AG10803 (cell line): Measurements from ENCODE around the gene SHROOM2.

Source experiments
- DNase-seq: peaks from one replicate; pipeline ENCODE4 v3.0.0; 2010; ENCODE audit warnings: low read depth
- H3K4me3 ChIP-seq: 2 replicates; pipeline ENCODE4 v1.5.1; 2011; ENCODE audit warnings: mild to moderate bottlenecking, low read length, control low read depth
- CTCF ChIP-seq: conservative IDR thresholded peaks from 2 replicates; pipeline ENCODE4 v1.5.1; 2011; ENCODE audit warnings: mild to moderate bottlenecking, low read length, control low read depth, inconsistent platforms

SHROOM2 gene

DNA sequence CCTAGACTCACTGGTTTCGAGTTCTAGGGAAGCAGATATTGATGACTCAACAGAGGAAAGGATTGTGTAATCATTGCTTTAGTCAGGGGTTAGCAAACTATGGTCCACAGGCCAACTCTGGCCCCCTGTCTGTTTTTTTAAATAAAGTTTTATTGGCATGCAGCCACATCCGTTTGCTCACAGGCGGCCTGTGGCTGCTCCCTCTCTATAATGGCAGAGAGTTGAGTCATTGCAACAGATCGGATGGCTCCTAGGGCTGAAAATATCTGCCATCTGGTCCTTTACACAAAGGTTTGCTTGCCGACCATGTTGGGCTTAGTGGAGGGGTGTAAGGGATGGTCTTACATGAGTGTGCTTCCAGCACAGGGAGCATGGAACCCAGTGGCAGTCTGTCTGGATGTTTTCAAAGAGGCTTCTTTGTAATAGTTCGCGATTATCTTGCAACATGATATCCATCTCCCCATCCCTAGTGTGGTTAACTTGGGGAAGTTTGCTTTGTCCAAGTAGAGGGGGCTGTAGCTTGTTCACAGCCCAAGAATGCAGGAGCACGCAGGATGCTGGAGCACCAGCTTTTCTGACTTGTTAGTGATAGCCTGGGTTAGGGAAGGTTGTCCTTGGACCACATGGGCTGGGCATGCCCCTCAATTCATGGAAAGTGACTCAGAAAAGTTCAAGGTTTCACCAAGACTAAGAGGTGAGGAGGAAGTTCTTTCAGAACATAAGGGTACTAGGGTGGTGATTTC lies 121.6 kb downstream of the SHROOM2 start:
- no peak overlapping the region for H3K4me3 ChIP-seq
- TF ChIP-seq CTCF = no peak
- DNase-seq = no peak

DNA sequence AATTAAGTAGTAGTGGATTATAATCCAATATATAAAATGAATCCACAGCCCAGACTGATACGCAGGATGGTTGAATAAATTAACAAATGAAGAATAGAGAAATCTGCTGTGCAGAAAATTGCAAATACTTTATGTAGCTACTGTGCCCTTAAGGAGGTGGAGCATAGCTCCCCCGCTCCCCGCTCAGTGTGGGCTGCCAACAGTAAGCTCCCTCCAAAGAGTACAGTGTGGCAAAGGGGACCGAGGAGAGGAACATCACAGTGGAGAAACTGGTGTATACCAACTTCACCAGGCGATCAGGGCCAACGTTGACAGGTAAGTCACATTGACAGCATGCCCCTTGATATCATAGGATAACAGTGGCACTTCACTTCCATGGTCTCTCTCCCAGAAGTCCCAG lies 123.0 kb downstream of the SHROOM2 start:
- no peak for DNase-seq
- no peak overlapping the region for H3K4me3 ChIP-seq
- no peak for TF ChIP-seq CTCF

- no peak for TF ChIP-seq CTCF
- no peak overlapping the region for H3K4me3 ChIP-seq
- DNase-seq = peak; percentile 40
Measured at GRCh38 chrX:9911487-9911886, 125.3 kb downstream of the SHROOM2 start.

DNA sequence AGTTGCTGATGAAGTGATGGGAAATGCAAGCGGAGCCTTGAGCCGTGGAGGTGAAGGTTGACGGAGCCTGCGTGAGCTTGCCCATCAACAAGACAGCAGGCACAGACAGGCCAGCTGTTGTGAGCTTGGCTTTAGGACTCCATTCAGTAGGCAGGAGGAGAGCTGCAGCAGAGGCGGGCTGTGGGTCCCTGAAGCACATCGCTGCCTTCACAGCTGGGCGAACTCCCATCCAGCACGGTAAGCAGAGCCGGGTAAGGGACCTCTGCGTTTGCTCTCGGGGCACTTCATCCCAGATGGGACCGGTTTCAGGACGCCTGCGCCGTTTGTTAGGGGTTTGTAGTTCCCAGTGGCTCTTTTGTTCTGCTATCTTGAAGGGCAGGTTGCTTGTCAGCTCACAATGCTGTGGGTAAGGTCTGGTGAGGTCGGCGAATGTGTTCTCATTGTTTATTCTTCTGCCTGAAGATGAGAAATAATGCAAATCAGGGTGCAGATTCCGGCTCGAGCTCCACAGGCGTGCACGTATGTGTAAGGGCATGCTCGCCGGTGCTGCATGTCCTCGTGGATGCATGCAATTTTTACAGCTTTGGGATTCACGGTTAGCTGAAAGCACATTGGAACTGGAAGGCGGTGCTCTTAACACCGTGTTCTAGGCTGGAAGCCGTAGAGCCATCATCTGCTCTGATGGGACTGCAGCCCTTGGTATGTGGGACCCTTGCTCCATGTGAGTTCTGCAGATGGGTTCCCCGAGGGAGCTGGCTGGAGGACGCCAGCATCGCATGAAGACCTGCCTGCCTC lies 126.3 kb downstream of the SHROOM2 start:
- no peak for DNase-seq

GRCh38 chrX:9913146-9913433 lies 126.9 kb downstream of the SHROOM2 start:
- TF ChIP-seq CTCF = no peak
- DNase-seq = no peak
- H3K4me3 ChIP-seq = no peak overlapping the region

More for the DNA sequence above, 126.3 kb downstream of the SHROOM2 start:
- no peak for TF ChIP-seq CTCF
- no peak overlapping the region for H3K4me3 ChIP-seq

DNA sequence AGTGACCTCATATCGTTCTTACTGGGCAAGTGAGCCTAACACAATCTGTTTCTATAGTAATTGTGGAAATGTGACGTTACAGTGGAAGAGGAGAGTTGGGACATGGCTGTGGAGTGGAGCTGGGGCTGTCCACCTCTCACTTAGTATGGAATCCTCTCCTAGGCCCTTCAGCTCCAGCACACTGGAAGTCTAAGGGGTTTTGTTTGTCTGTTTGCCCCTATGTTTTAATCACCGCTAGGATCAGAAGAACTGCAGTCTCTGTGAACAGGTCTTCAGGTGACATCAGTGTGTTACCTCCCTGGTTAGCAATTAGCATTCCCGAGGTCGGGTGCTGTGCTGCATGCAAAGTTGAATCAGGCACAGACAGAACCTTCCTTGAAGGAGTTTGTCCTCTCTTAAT lies 131.6 kb downstream of the SHROOM2 start:
- no peak for DNase-seq
- no peak for TF ChIP-seq CTCF
- no peak overlapping the region for H3K4me3 ChIP-seq

GRCh38 chrX:9919632-9920172 lies 133.5 kb downstream of the SHROOM2 start:
- H3K4me3 ChIP-seq = no peak overlapping the region
- TF ChIP-seq CTCF = no peak
- no peak for DNase-seq
